ENCODE results near the gene FAS. TPM values are rescaled to one million over a fixed set of nuclear protein-coding genes. Genes with fewer than 3 reads are reported as not detected.

FAS gene
- total and polyA plus RNA-seq, 9 of the 15 experiments (the other 6 are each of a cell fraction or from before 2014, with no cell fraction given), result 0.08 to 0.62 (median 0.37) TPM

DNA sequence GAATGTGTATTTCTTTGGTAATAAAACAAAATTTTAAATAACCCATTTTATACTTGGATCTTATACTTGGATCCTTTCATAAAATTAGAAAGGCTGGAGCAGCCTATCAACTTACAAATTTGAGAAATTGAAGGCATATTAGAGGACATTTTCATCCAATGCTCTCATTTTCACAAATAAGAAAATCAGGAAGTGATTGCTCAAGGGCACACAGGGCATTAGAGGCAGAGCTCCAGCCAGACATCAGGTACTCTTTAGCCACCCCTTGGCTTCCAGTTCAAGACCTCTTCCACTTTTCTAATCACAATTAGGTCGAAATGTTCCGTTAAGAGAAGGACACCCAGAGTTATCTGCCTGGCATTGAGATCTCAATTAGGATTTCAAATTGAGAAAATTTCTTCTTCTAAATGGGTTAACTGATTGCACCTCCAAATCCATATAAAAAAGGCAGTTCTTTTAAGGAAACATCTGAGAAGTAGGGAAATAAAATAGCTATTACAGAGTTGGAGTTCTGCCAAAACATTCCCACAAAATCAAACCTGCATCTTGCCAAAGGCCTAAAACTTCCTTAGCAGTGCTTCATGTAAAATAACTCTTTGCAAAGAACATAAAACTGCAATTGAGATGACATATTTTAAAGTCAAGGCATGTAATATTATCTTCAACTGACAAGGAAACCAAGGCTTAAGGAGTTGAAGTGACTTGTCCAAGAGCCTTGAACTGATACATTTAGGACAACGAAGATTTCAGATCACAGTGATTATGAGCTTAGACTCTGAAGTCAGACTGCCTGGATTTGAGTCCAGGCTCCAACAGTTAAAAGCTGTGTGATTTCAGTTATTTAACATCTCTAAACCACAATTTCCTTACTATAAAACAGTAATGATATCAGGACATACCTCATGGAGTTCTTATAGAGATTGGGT lies 40.4 kb upstream of the FAS start:
- Histone ChIP-seq H4K20me1 (replicated peaks; ENCODE audit: control insufficient read depth, insufficient read depth, low read length) (no peaks in the 10 kb centered on the region), H3K4me2 (ENCODE audit: insufficient read depth, low read length) (no peak overlapping the region), H3K79me2 (ENCODE audit: control insufficient read depth, insufficient read depth, low read length) (no peaks in the 10 kb centered on the region), H3K9me1 (ENCODE audit: control insufficient read depth, insufficient read depth, low read length) (no peaks in the 10 kb centered on the region), H3K36me3 (ENCODE audit: control insufficient read depth, insufficient read depth, low read length) (no peaks in the 10 kb centered on the region), H3K4me3 (no peak overlapping the region), H3K4me1 (replicated peaks in 1 of 2; ENCODE audit: control insufficient read depth in 2 of 2, insufficient read depth in 2 of 2, low read length in 2 of 2) (no peaks in the 10 kb centered on the region), H3K9me3 (replicated peaks; ENCODE audit: control insufficient read depth, insufficient read depth, low read depth, low read length) (no peaks in the 10 kb centered on the region), H3K27ac (ENCODE audit: extremely low read depth, low read depth, low read length) (no peak overlapping the region), H3K27me3 (ENCODE audit: control insufficient read depth in 2 of 2, insufficient read depth in 2 of 2, low read length in 2 of 2) (no peaks in the 10 kb centered on the region), H2AFZ (ENCODE audit: low read depth, low read length) (no peak overlapping the region), H3K9ac (ENCODE audit: insufficient read depth in 1 of 2, low read depth in 2 of 2, low read length in 2 of 2) (no peak overlapping the region)
- POLR2A ChIA-PET, result no interaction called here
- CTCF ChIA-PET (ENCODE audit: low intra/inter-chr PET ratio), result no interaction called here
- DNase-seq (ENCODE audit: extremely low read depth in 1 of 4, low spot score in 3 of 4) (no peak), FAIRE-seq (no peak), ATAC-seq (no peak)
- no TSS peak for BruUV-seq (replicated peaks)
- no peak for TF ChIP-seq CBX8 (IDR thresholded peaks at IDR 0.05; ENCODE audit: borderline replicate concordance, extremely low read depth, low read depth, low read length, poor library complexity, severe bottlenecking)
- no peak for TF ChIP-seq FOXK2 (conservative IDR thresholded peaks at IDR 0.05 in 1 of 2, IDR thresholded peaks at IDR 0.05 in 1 of 2; ENCODE audit: low read depth in 2 of 2)
- WGBS (ENCODE audit: insufficient coverage, low coverage, missing lambda C conversion rate), result 3% methylated on average over 3 of the region's 3 CpGs
- in situ Hi-C loops (cut with MboI), result no loop called here
- intact Hi-C loops (cut with micrococcal nuclease), result no loop called here

DNA sequence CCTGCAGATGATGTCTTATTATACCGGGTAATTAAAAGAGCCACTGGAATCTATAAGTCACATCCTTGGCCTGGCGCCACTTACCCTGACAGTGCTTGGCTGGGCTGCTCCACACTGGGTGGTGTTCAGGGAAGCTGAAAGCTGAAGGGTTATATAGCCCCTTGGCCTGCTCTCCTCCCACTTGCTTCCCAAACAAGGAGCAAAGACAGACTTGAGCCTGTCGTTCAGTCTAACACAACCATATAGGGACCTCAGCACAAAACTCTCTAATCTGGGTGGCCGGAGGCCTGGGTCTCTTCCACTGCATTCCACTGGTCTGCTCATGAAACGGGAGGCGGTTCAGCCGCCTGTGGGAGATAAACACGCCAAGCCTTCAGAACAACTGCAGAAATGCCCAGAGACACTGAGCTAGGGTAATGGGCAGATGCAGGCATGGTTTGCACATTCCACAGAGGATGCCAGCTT lies 37.9 kb upstream of the FAS start, which contains the start of gene ACTA2:
Gene ACTA2, minus strand, starts transcription at position 127 of the 465 bp plus-strand sequence. CDS start 3,843 bp downstream, outside the sequence.
- ChIA-PET POLR2A (no interaction called here), CTCF (ENCODE audit: low intra/inter-chr PET ratio) (no interaction called here)
- Histone ChIP-seq H4K20me1 (replicated peaks; ENCODE audit: control insufficient read depth, insufficient read depth, low read length) (no peaks in the 10 kb centered on the region), H3K27ac (ENCODE audit: extremely low read depth, low read depth, low read length) (no peak within 1 kb of the TSS), H3K4me2 (ENCODE audit: insufficient read depth, low read length) (no peak within 1 kb of the TSS), H2AFZ (ENCODE audit: low read depth, low read length) (no peak within 1 kb of the TSS), H3K4me1 (replicated peaks in 1 of 2; ENCODE audit: control insufficient read depth in 2 of 2, insufficient read depth in 2 of 2, low read length in 2 of 2) (no peaks in the 10 kb centered on the region), H3K9me3 (replicated peaks; ENCODE audit: control insufficient read depth, insufficient read depth, low read depth, low read length) (no peaks in the 10 kb centered on the region), H3K9ac (ENCODE audit: insufficient read depth in 1 of 2, low read depth in 2 of 2, low read length in 2 of 2) (no peak within 1 kb of the TSS; a peak in 1 of 4 replicates), H3K9me1 (ENCODE audit: control insufficient read depth, insufficient read depth, low read length) (no peaks in the 10 kb centered on the region), H3K79me2 (ENCODE audit: control insufficient read depth, insufficient read depth, low read length) (no peaks in the 10 kb centered on the region), H3K27me3 (ENCODE audit: control insufficient read depth in 2 of 2, insufficient read depth in 2 of 2, low read length in 2 of 2) (no peaks in the 10 kb centered on the region), H3K36me3 (ENCODE audit: control insufficient read depth, insufficient read depth, low read length) (no peaks in the 10 kb centered on the region), H3K4me3 (no peak within 1 kb of the TSS)
- BruUV-seq (replicated peaks), result no TSS peak
- no peak for ATAC-seq
- no peak for FAIRE-seq
- in situ Hi-C loops (cut with MboI), result no loop called here
- intact Hi-C loops (cut with micrococcal nuclease), result no loop called here
- no peak for DNase-seq (ENCODE audit: extremely low read depth in 1 of 4, low spot score in 3 of 4)
- 3% methylated on average over 4 of the region's 8 CpGs for WGBS (ENCODE audit: insufficient coverage, low coverage, missing lambda C conversion rate)
- TF ChIP-seq ZNF316 (IDR thresholded peaks at IDR 0.05) (no peak), JUN (IDR thresholded peaks at IDR 0.05; ENCODE audit: borderline replicate concordance, low read depth, low read length) (no peak), JUN (CRISPR knock-in tag; IDR thresholded peaks at IDR 0.05; ENCODE audit: borderline replicate concordance) (no peak), ZEB2 (IDR thresholded peaks at IDR 0.05) (no peak), NCOA6 (IDR thresholded peaks at IDR 0.05) (no peak), JUNB (CRISPR knock-in tag; conservative IDR thresholded peaks at IDR 0.05) (no peak), NONO (IDR thresholded peaks at IDR 0.05; ENCODE audit: low read depth in 2 of 2, low read length in 1 of 2) (no peak)
- TF ChIP-seq, protein P1, sequence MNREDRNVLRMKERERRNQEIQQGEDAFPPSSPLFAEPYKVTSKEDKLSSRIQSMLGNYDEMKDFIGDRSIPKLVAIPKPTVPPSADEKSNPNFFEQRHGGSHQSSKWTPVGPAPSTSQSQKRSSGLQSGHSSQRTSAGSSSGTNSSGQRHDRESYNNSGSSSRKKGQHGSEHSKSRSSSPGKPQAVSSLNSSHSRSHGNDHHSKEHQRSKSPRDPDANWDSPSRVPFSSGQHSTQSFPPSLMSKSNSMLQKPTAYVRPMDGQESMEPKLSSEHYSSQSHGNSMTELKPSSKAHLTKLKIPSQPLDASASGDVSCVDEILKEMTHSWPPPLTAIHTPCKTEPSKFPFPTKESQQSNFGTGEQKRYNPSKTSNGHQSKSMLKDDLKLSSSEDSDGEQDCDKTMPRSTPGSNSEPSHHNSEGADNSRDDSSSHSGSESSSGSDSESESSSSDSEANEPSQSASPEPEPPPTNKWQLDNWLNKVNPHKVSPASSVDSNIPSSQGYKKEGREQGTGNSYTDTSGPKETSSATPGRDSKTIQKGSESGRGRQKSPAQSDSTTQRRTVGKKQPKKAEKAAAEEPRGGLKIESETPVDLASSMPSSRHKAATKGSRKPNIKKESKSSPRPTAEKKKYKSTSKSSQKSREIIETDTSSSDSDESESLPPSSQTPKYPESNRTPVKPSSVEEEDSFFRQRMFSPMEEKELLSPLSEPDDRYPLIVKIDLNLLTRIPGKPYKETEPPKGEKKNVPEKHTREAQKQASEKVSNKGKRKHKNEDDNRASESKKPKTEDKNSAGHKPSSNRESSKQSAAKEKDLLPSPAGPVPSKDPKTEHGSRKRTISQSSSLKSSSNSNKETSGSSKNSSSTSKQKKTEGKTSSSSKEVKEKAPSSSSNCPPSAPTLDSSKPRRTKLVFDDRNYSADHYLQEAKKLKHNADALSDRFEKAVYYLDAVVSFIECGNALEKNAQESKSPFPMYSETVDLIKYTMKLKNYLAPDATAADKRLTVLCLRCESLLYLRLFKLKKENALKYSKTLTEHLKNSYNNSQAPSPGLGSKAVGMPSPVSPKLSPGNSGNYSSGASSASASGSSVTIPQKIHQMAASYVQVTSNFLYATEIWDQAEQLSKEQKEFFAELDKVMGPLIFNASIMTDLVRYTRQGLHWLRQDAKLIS (CRISPR knock-in tag; IDR thresholded peaks at IDR 0.05), result no peak

All from K562 (cell line).